HepG2 (cell line): ENCODE measurements around the gene TSPAN18. TPM values are rescaled to one million over a fixed set of nuclear protein-coding genes. Genes with fewer than 3 reads are reported as not detected.

Experiments
- ATAC-seq: fragments of 200-7000 bp; cut with Tn5 transposase; 3 replicates; pipeline ENCODE4 v1.9.1; 2020; ENCODE audit warnings: mild to moderate bottlenecking, moderate library complexity
- BruUV-seq: library from RNA; stranded (reverse); fragments of 400-500 nt; replicated peaks from 2 replicates; lab custom pipeline; 2021; lab: Mats Ljungman, UMichigan
- CTCF ChIA-PET: fragments of 300-600 bp; formaldehyde crosslinking; extraction: SDS; loops from one replicate; lab custom pipeline; 2021; ENCODE audit warnings: low total read pairs, inconsistent platforms, low intra/inter-chr PET ratio; lab: Yijun Ruan, JAX
- POLR2A ChIA-PET: fragments of 350-600 bp; sonication (Branson Sonifier 250); formaldehyde crosslinking; loops from one replicate; lab custom pipeline; 2020; ENCODE audit warnings: antibody characterized with exemption, inconsistent platforms; lab: Yijun Ruan, JAX
- DNase-seq: peaks from one replicate; pipeline ENCODE4 v3.0.0-alpha.2; 2015; ENCODE audit warnings: low spot score
- FAIRE-seq: peaks from 3 replicates; lab custom pipeline; 2011; peaks lifted over from hg19 to GRCh38; lab: Jason Lieb, UNC
- H2AFZ ChIP-seq: one replicate; pipeline ENCODE4 v1.6.1; 2011; ENCODE audit warnings: low read length, inconsistent platforms
- H3K27ac ChIP-seq: fragments of 300-600 bp; 3 replicates; pipeline ENCODE4 v1.8.0; 2011; ENCODE audit warnings: mixed run types, mild to moderate bottlenecking, mixed read lengths, low read length, inconsistent platforms; ENCODE audit not compliant: insufficient read depth; ENCODE audit errors: extremely low read length
- H3K27me3 ChIP-seq, 2 experiments: fragments of 200-600 bp in 1 of 2; 2 replicates in 1 of 2; 3 replicates in 1 of 2; pipeline versions ENCODE4 v1.6.0 to v1.8.0; 2011; ENCODE audit warnings: low read length in 2 of 2, mild to moderate bottlenecking in 2 of 2, moderate library complexity in 2 of 2, inconsistent platforms in 1 of 2; ENCODE audit not compliant: insufficient read depth in 2 of 2, control insufficient read depth in 1 of 2
- H3K36me3 ChIP-seq, 2 experiments: fragments of 200-600 bp in 1 of 2; replicated peaks in 1 of 2; 2 replicates in 1 of 2; 3 replicates in 1 of 2; pipeline versions ENCODE4 v1.5.1 to v1.8.0; 2011; ENCODE audit warnings: low read length in 2 of 2, inconsistent platforms in 1 of 2; ENCODE audit not compliant: insufficient read depth in 2 of 2, control insufficient read depth in 1 of 2
- H3K4me1 ChIP-seq: 2 replicates; pipeline ENCODE4 v1.5.1; 2012; ENCODE audit warnings: low read length, inconsistent platforms; ENCODE audit not compliant: insufficient read depth
- H3K4me2 ChIP-seq: 2 replicates; pipeline ENCODE4 v1.6.0; 2011; ENCODE audit warnings: low read depth, low read length, inconsistent platforms
- H3K4me3 ChIP-seq, 3 experiments: fragments of 200-600 bp in 1 of 3; sonication (generic), shearing (Covaris generic) in 1 of 3; replicated peaks in 1 of 3; 2 replicates each; pipeline ENCODE4 v1.5.1; 2011 to 2016; ENCODE audit warnings: low read length in 3 of 3, inconsistent platforms in 2 of 3, low read depth in 2 of 3, mild to moderate bottlenecking in 2 of 3, control low read depth in 1 of 3, mixed read lengths in 1 of 3; ENCODE audit not compliant: insufficient read depth in 1 of 3
- H3K79me2 ChIP-seq: one replicate; pipeline ENCODE4 v1.6.1; 2011; ENCODE audit warnings: low read length, inconsistent platforms; ENCODE audit not compliant: insufficient read depth
- H3K9ac ChIP-seq: 2 replicates; pipeline ENCODE4 v1.6.0; 2011; ENCODE audit warnings: mild to moderate bottlenecking, low read depth, low read length, inconsistent platforms; ENCODE audit not compliant: insufficient read depth
- H3K9me3 ChIP-seq: 2 replicates; pipeline ENCODE4 v1.5.1; 2012; ENCODE audit warnings: mild to moderate bottlenecking, low read length
- H4K20me1 ChIP-seq: 2 replicates; pipeline ENCODE4 v1.6.0; 2011; ENCODE audit warnings: inconsistent platforms, mild to moderate bottlenecking, low read length, moderate library complexity; ENCODE audit not compliant: insufficient read depth
- CHD2 ChIP-seq: IDR thresholded peaks from 2 replicates; pipeline ENCODE4 v1.6.1; 2011; ENCODE audit warnings: low read depth, low read length, improper control_type of control experiment
- DPF2 ChIP-seq: sonication (generic); formaldehyde crosslinking; IDR thresholded peaks from 2 replicates; pipeline ENCODE4 v1.4.0; 2020; ENCODE audit warnings: mild to moderate bottlenecking, low read depth, missing genetic modification reagents, borderline replicate concordance
- MIXL1 ChIP-seq: IDR thresholded peaks from 2 replicates; pipeline ENCODE4 v1.6.1; 2016
- MTERF4 ChIP-seq: sonication (generic); formaldehyde crosslinking; IDR thresholded peaks from 2 replicates; pipeline ENCODE4 v1.8.0; 2023; ENCODE audit warnings: mild to moderate bottlenecking, missing genetic modification reagents
- PRDM4 ChIP-seq: sonication (generic); formaldehyde crosslinking; IDR thresholded peaks from 2 replicates; pipeline ENCODE4 v1.9.0; 2021; ENCODE audit warnings: missing genetic modification reagents, borderline replicate concordance
- PRPF4 ChIP-seq: fragments of 200-400 bp; formaldehyde crosslinking; IDR thresholded peaks from 2 replicates; pipeline ENCODE4 v1.6.1; 2016; ENCODE audit warnings: low read length, low read depth; ENCODE audit not compliant: poor library complexity, severe bottlenecking
- STAT5B ChIP-seq: sonication (generic); formaldehyde crosslinking; IDR thresholded peaks from 2 replicates; pipeline ENCODE4 v1.4.0; 2020; ENCODE audit warnings: missing genetic modification reagents
- ZBTB7B ChIP-seq: sonication (generic); formaldehyde crosslinking; IDR thresholded peaks from 2 replicates; pipeline ENCODE4 v1.4.0; 2020; ENCODE audit warnings: missing genetic modification reagents
- ZKSCAN8 ChIP-seq: IDR thresholded peaks from 2 replicates; pipeline ENCODE4 v1.6.1; 2016; ENCODE audit warnings: borderline replicate concordance, missing genetic modification reagents, missing compliant biosample characterization
- ZNF777 ChIP-seq: sonication (generic); formaldehyde crosslinking; IDR thresholded peaks from 2 replicates; pipeline ENCODE4 v1.4.0; 2020; ENCODE audit warnings: missing genetic modification reagents
- ZNF780A ChIP-seq: sonication (generic); formaldehyde crosslinking; IDR thresholded peaks from 2 replicates; pipeline ENCODE4 v1.8.0; 2022; ENCODE audit warnings: mild to moderate bottlenecking, missing genetic modification reagents, moderate library complexity
- ZNF878 ChIP-seq: sonication (generic); formaldehyde crosslinking; IDR thresholded peaks from 2 replicates; pipeline ENCODE4 v1.8.1; 2023; ENCODE audit warnings: mild to moderate bottlenecking, missing genetic modification reagents, moderate library complexity
- WGBS: methylation state at CpG from one replicate; pipeline ENCODE4 v1.1.6; 2017; ENCODE audit warnings: low lambda C conversion rate; 5-methylcytosine and 5-hydroxymethylcytosine counted together
- in situ Hi-C: cut with HindIII; loops from 2 replicates; pipeline ENCODE4 v1.10.0; 2017; ENCODE audit warnings: low pct_unique_long_range_greater_than_20kb; ENCODE audit not compliant: extremely low pct_ligation_motif_present
- intact Hi-C: fragments of 100-400 bp; cut with micrococcal nuclease; formaldehyde crosslinking; loops from one replicate; pipeline ENCODE4 v1.10.0; 2022; ENCODE audit not compliant: unreplicated experiment
- polyA plus RNA-seq, 8 experiments: library from polyadenylated mRNA; depleted of rRNA in 3 of 8; stranded (reverse) in 7 of 8; unstranded in 1 of 8; fragments of >200 nt; fragmentation: Illumina TruSeq in 4 of 8; extraction: Trizol in 4 of 8; gene quantifications; 2 replicates each; pipeline versions ENCODE4 v1.2.1 to v1.2.3, GENCODE V29; 2011 to 2016; ENCODE audit warnings: low read depth in 4 of 8, missing spikeins in 1 of 8, mixed read lengths in 1 of 8; ENCODE audit not compliant: insufficient read depth in 1 of 8
- total RNA-seq, 5 experiments: library from RNA; depleted of rRNA; stranded (reverse); fragments of >200 nt; fragmentation: Illumina TruSeq; extraction: Trizol; gene quantifications; 2 replicates each; pipeline ENCODE4 v1.2.3, GENCODE V29; 2016; ENCODE audit warnings: low read depth in 1 of 5

The TSPAN18 gene
- total and polyA plus RNA-seq, 2 of the 13 experiments (the other 11 are each of a cell fraction or from before 2014, with no cell fraction given), result not detected

GRCh38 chr11:44699497-44700408 lies 27.0 kb upstream of the TSPAN18 start (continued):
- TF ChIP-seq ZNF780A (CRISPR knock-in tag) (no peak), ZNF878 (CRISPR knock-in tag) (no peak), PRPF4 (no peak), MTERF4 (CRISPR knock-in tag) (no peak), ZBTB7B (CRISPR knock-in tag) (no peak), STAT5B (no peak), PRDM4 (no peak)

- Histone ChIP-seq H3K4me3 (no peak overlapping the region), H3K9me3 (peaks cover 8% of the 10 kb centered on the region; the same call in 1 of the 2 replicates), H3K27me3 (peaks cover 0 to 3% of the 10 kb centered on the region in 2 experiments; a peak in 1 of 5 replicates), H2AFZ (no peak overlapping the region), H3K9ac (no peak overlapping the region), H3K4me2 (no peak overlapping the region), H3K36me3 (no peaks in the 10 kb centered on the region), H4K20me1 (no peaks in the 10 kb centered on the region), H3K79me2 (no peaks in the 10 kb centered on the region), H3K27ac (no peak overlapping the region), H3K4me1 (no peaks in the 10 kb centered on the region)
- no TSS peak for BruUV-seq
- no peak for FAIRE-seq
- intact Hi-C loops (no loop called here), in situ Hi-C loops (no loop called here)
- POLR2A ChIA-PET, result no interaction called here
- 6% methylated on average over 2 of the region's 2 CpGs for WGBS
- DNase-seq, result no peak
- CTCF ChIA-PET, result no interaction called here
- ATAC-seq, result no peak
- TF ChIP-seq ZKSCAN8 (CRISPR knock-in tag), result no peak
- TF ChIP-seq ZNF777 (CRISPR knock-in tag), result no peak
- TF ChIP-seq CHD2, result no peak
- no peak for TF ChIP-seq DPF2 (CRISPR knock-in tag)
- no peak for TF ChIP-seq MIXL1 (CRISPR knock-in tag)
These were observed 25.5 kb upstream of the TSPAN18 start for GRCh38 chr11:44701276-44701675.
